SU-DHL-6 (cell line): ENCODE measurements around the gene RPGR.

Experiments used
- H2AFZ ChIP-seq: fragments of 200-600 bp; sonication (generic); 2 replicates; pipeline ENCODE4 v1.6.1; 2014; ENCODE audit warnings: low read depth, mild to moderate bottlenecking, moderate library complexity, mixed read lengths, antibody characterized with exemption, low read length; ENCODE audit not compliant: severe bottlenecking
- H3F3A ChIP-seq: fragments of 200-600 bp; shearing (Covaris generic); 2 replicates; pipeline ENCODE4 v1.6.0; 2016; ENCODE audit warnings: antibody characterized with exemption, mild to moderate bottlenecking; ENCODE audit not compliant: insufficient read depth
- H3K27ac ChIP-seq: fragments of 200-600 bp; sonication (generic); 2 replicates; pipeline ENCODE4 v1.5.1; 2016; ENCODE audit warnings: low read depth, mild to moderate bottlenecking, low read length, moderate library complexity, mixed read lengths
- H3K27me3 ChIP-seq: fragments of 200-600 bp; sonication (generic), shearing (Covaris generic); 2 replicates; pipeline ENCODE4 v1.6.0; 2014; ENCODE audit warnings: mild to moderate bottlenecking, low read length
- H3K36me3 ChIP-seq: fragments of 200-600 bp; sonication (generic); 2 replicates; pipeline ENCODE4 v1.6.1; 2014; ENCODE audit warnings: mild to moderate bottlenecking, low read length, mixed read lengths
- H3K4me2 ChIP-seq: fragments of 300-600, 200-600 bp; shearing (Covaris generic), sonication (generic); 2 replicates; pipeline ENCODE4 v1.6.0; 2014; ENCODE audit warnings: low read length, low read depth, mild to moderate bottlenecking; ENCODE audit not compliant: poor library complexity, severe bottlenecking
- H3K4me3 ChIP-seq: fragments of 200-600 bp; sonication (generic); 2 replicates; pipeline ENCODE4 v1.5.1; 2014; ENCODE audit warnings: antibody characterized with exemption, low read length, mild to moderate bottlenecking, mixed read lengths; ENCODE audit not compliant: insufficient read depth, poor library complexity, severe bottlenecking
- H3K79me2 ChIP-seq: fragments of 200-600 bp; sonication (generic); 2 replicates; pipeline ENCODE4 v1.6.1; 2014; ENCODE audit warnings: mild to moderate bottlenecking, low read length, moderate library complexity; ENCODE audit not compliant: insufficient read depth
- H3K9ac ChIP-seq: fragments of 200-600 bp; sonication (generic); 2 replicates; pipeline ENCODE4 v1.7.0; 2014; ENCODE audit warnings: mild to moderate bottlenecking, low read length
- H3K9me2 ChIP-seq: fragments of 200-600 bp; sonication (generic); replicated peaks from 2 replicates; pipeline ENCODE4 v1.6.1; 2014; ENCODE audit warnings: low read length; ENCODE audit not compliant: insufficient read depth
- H3K9me3 ChIP-seq: fragments of 200-600 bp; sonication (generic); 2 replicates; pipeline ENCODE4 v1.6.1; 2014; ENCODE audit warnings: low read length, mixed read lengths; ENCODE audit not compliant: insufficient read depth
- H4K20me1 ChIP-seq: fragments of 200-600 bp; sonication (generic); 2 replicates; pipeline ENCODE4 v1.6.1; 2014; ENCODE audit warnings: low read depth, mild to moderate bottlenecking, antibody characterized with exemption, low read length, moderate library complexity, mixed read lengths
- CTCF ChIP-seq: fragments of 200-600 bp; sonication (generic); IDR thresholded peaks from one replicate; pipeline ENCODE4 v1.5.1; 2017; ENCODE audit warnings: antibody characterized with exemption, mild to moderate bottlenecking, low read length, moderate library complexity; ENCODE audit not compliant: insufficient read depth, poor library complexity, severe bottlenecking
- EZH2phosphoT487 ChIP-seq: fragments of 200-600 bp; sonication (generic), shearing (Covaris generic); conservative IDR thresholded peaks from 2 replicates; pipeline ENCODE4 v1.6.1; 2018; ENCODE audit warnings: mild to moderate bottlenecking, antibody characterized with exemption, low read length, moderate library complexity, mixed read lengths

RPGR gene

GRCh38 chrX:38275615-38276014, 51.7 kb downstream of the RPGR start:
- H3K9me2 ChIP-seq: no peaks in the 10 kb centered on the region
- no peaks in the 10 kb centered on the region for H3K36me3 ChIP-seq
- no peaks in the 10 kb centered on the region for H3K27me3 ChIP-seq
- no peaks in the 10 kb centered on the region for H3K79me2 ChIP-seq
- no peak overlapping the region for H3K9ac ChIP-seq
- H3F3A ChIP-seq: no peaks in the 10 kb centered on the region
- H4K20me1 ChIP-seq: no peaks in the 10 kb centered on the region
- H3K4me2 ChIP-seq: no peak overlapping the region
- TF ChIP-seq EZH2phosphoT487 (no peak), CTCF (no peak)
- H2AFZ ChIP-seq: no peak overlapping the region
- H3K4me3 ChIP-seq: no peak overlapping the region
- no peaks in the 10 kb centered on the region for H3K9me3 ChIP-seq
- H3K27ac ChIP-seq: no peak overlapping the region

- Histone ChIP-seq H3K9ac (no peak overlapping the region), H3K4me2 (no peak overlapping the region), H3K27ac (no peak overlapping the region), H2AFZ (no peak overlapping the region), H3K9me2 (no peaks in the 10 kb centered on the region), H4K20me1 (no peaks in the 10 kb centered on the region), H3K27me3 (no peaks in the 10 kb centered on the region), H3K36me3 (no peaks in the 10 kb centered on the region), H3K4me3 (no peak overlapping the region), H3K79me2 (no peaks in the 10 kb centered on the region), H3F3A (no peaks in the 10 kb centered on the region), H3K9me3 (no peaks in the 10 kb centered on the region)
- no peak for TF ChIP-seq CTCF
- no peak for TF ChIP-seq EZH2phosphoT487
These were observed 53.9 kb downstream of the RPGR start for GRCh38 chrX:38273453-38273852.

- Histone ChIP-seq H3K27ac (no peak overlapping the region), H3F3A (no peaks in the 10 kb centered on the region), H3K36me3 (no peaks in the 10 kb centered on the region), H3K9me3 (no peaks in the 10 kb centered on the region), H4K20me1 (no peaks in the 10 kb centered on the region), H3K4me2 (no peak overlapping the region), H3K9me2 (no peaks in the 10 kb centered on the region), H3K4me3 (no peak overlapping the region), H3K27me3 (no peaks in the 10 kb centered on the region), H2AFZ (no peak overlapping the region), H3K79me2 (no peaks in the 10 kb centered on the region), H3K9ac (no peak overlapping the region)
- TF ChIP-seq EZH2phosphoT487 (no peak), CTCF (no peak)
These were observed 56.1 kb downstream of the RPGR start for GRCh38 chrX:38271154-38271716.

DNA sequence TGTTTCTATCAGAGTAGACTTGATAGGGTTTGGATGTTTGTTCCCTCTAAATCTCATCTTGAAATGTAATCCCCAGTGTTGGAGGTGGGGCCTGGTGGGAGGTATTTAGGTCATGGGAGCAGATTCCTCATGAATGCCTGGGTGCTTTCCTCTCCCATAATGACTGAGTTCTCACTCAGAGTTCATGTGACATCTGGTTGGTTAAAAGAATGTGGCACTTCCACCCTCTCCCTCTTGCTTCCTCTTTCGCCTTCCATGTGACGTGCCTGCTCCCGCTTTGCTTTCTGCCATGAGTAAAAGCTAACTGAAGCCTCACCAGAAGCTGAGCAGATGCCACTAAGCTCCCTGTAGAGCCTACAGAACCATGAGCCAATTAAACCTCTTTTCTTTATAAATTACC, 59.3 kb downstream of the RPGR start:
- Histone ChIP-seq H3F3A (no peaks in the 10 kb centered on the region), H2AFZ (no peak overlapping the region), H3K9ac (no peak overlapping the region), H3K4me3 (no peak overlapping the region), H3K4me2 (no peak overlapping the region), H3K9me3 (no peaks in the 10 kb centered on the region), H3K79me2 (no peaks in the 10 kb centered on the region), H3K27me3 (no peaks in the 10 kb centered on the region), H4K20me1 (no peaks in the 10 kb centered on the region), H3K27ac (no peak overlapping the region), H3K9me2 (no peaks in the 10 kb centered on the region), H3K36me3 (no peaks in the 10 kb centered on the region)
- no peak for TF ChIP-seq CTCF
- no peak for TF ChIP-seq EZH2phosphoT487
